Spleen (tissue), 11 donors: Measurements from ENCODE around the gene CUBN. TPM values are rescaled to one million over a fixed set of nuclear protein-coding genes. Genes with fewer than 3 reads are reported as not detected.

Source experiments
- DNase-seq: peaks from one replicate; pipeline ENCODE4 v3.0.0-alpha.2; 2020
- H3K27ac ChIP-seq, 8 donors: fragments of 200-600 bp; sonication (generic) in 7 of 8; 1 replicate in 4 of 8; 2 replicates in 4 of 8; pipeline versions ENCODE4 v1.5.0 to v1.8.0; 2016 to 2021; ENCODE audit warnings: inconsistent platforms in 4 of 8, mild to moderate bottlenecking in 4 of 8, moderate library complexity in 1 of 8
- H3K27me3 ChIP-seq, 7 donors: fragments of 200-600 bp; sonication (generic) in 6 of 7; replicated peaks in 1 of 7; 1 replicate in 4 of 7; 2 replicates in 3 of 7; pipeline versions ENCODE4 v1.5.0 to v1.8.0; 2016 to 2021; ENCODE audit warnings: inconsistent platforms in 3 of 7, mild to moderate bottlenecking in 1 of 7
- H3K36me3 ChIP-seq, 6 donors: fragments of 200-600 bp; sonication (generic) in 5 of 6; 1 replicate in 4 of 6; 2 replicates in 2 of 6; pipeline versions ENCODE4 v1.5.0 to v1.8.0; 2016 to 2021; ENCODE audit warnings: inconsistent platforms in 2 of 6
- H3K4me1 ChIP-seq, 6 donors: fragments of 200-600 bp; sonication (generic) in 5 of 6; 1 replicate in 3 of 6; 2 replicates in 3 of 6; pipeline versions ENCODE4 v1.5.0 to v1.8.0; 2016 to 2021; ENCODE audit warnings: inconsistent platforms in 3 of 6
- H3K4me3 ChIP-seq, 8 donors: fragments of 200-600 bp; sonication (generic) in 7 of 8; 1 replicate in 4 of 8; 2 replicates in 4 of 8; pipeline versions ENCODE4 v1.5.0 to v1.8.0; 2016 to 2021; ENCODE audit warnings: inconsistent platforms in 4 of 8, mild to moderate bottlenecking in 4 of 8, moderate library complexity in 2 of 8
- H3K9me3 ChIP-seq, 8 donors: fragments of 200-600 bp; sonication (generic) in 7 of 8; 1 replicate in 4 of 8; 2 replicates in 4 of 8; pipeline versions ENCODE4 v1.5.0 to v1.8.0; 2016 to 2021; ENCODE audit warnings: inconsistent platforms in 4 of 8
- POLR2A ChIP-seq, 3 donors: fragments of 450-650 bp; IDR thresholded peaks; one replicate each; pipeline ENCODE4 v1.5.1; 2017; ENCODE audit warnings: antibody characterized with exemption in 3 of 3, mild to moderate bottlenecking in 1 of 3
- POLR2AphosphoS5 ChIP-seq, 3 donors: sonication (generic); formaldehyde crosslinking; IDR thresholded peaks; one replicate each; pipeline ENCODE4 v1.5.1; 2017; ENCODE audit warnings: antibody characterized with exemption in 3 of 3
- WGBS, 5 donors: extraction: QIAGEN DNeasy Blood & Tissue Kit in 3 of 5; methylation state at CpG; one replicate each; pipeline versions ENCODE4 v1.1.5 to v1.1.7; 2013 to 2018; 5-methylcytosine and 5-hydroxymethylcytosine counted together
- intact Hi-C: fragments of 100-400 bp; cut with DNase I; formaldehyde crosslinking; loops from one replicate; pipeline ENCODE4 v1.15.0; 2023; ENCODE audit warnings: low total_unique reads
- polyA plus RNA-seq, 3 donors: library from polyadenylated mRNA; stranded (reverse); fragments of 200-250 nt; gene quantifications; one replicate each; pipeline ENCODE4 v1.2.1, GENCODE V29; 2013
- total RNA-seq, 7 donors: library from RNA; depleted of rRNA in 3 of 7; stranded (reverse); fragments of >200 nt in 3 of 7; fragmentation: NEBNext Ultra II Directional in 4 of 7; extraction: Animal tissue kit (Norgen Biotek cat#: 25700) in 4 of 7; gene quantifications; one replicate each; pipeline versions ENCODE4 v1.1.0 to v1.2.1, GENCODE V29; 2016 to 2021
- TF ChIP-seq, protein P1 (sequence below), 11 experiments: fragments of 200-600 bp in 7 of 11; fragments of 450-650 bp in 4 of 11; sonication (generic) in 4 of 11; IDR thresholded peaks in 8 of 11; conservative IDR thresholded peaks in 3 of 11; 1 replicate in 7 of 11; 2 replicates in 4 of 11; pipeline versions ENCODE4 v1.4.0 to v1.8.0; 2016 to 2021; ENCODE audit warnings: antibody characterized with exemption in 11 of 11, inconsistent platforms in 4 of 11, mild to moderate bottlenecking in 1 of 11
- donor health status: healthy with polysubstance abuse.
- donor health status: DM: no; HTN: no; CAD: no; lungs with moderate emphysema.
- donor health status: DM: no; HTN: no; CAD: no.
- donor health status: Bipolar disorder and iron deficiency.
- donor health status: healthy.
- donor health status: DM: no; HTN: no; CAD: no.
- donor health status: DM: yes; HTN: yes; CAD: no.

The CUBN gene
- total and polyA plus RNA-seq, 10 donors: 0.24 to 12.1 (median 5.4) TPM

DNA sequence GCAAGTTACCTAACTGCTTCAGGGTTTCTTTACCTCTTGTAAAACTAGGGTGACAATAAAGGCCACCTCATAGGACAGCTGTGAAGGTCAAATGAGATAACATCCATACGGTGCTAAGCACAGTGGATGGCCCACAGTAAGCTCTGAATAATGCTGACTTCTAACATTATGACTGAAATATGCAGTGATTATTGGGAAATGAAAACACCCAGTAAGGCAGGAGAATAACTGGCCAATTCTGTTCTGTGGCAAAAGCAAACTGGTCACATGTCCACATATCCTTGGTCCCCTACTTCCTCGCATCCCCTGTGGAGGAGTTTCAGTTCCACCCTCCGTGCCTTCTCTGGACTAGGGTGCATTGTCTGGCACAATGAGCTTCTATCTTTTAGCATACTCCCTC, 1.4 kb downstream of the CUBN start:
- peaks cover 0 to 16% (median 0%) of the 10 kb centered on the region in 6 donors for H3K4me1 ChIP-seq
- H3K27me3 ChIP-seq: no peaks in the 10 kb centered on the region
- no peaks in the 10 kb centered on the region for H3K9me3 ChIP-seq
- no peak for DNase-seq
- TF ChIP-seq POLR2AphosphoS5 (IDR thresholded peaks at IDR 0.05): no peak
- no peak for TF ChIP-seq POLR2A (IDR thresholded peaks at IDR 0.05)
- no peaks in the 10 kb centered on the region for H3K36me3 ChIP-seq
- no peak overlapping the region for H3K27ac ChIP-seq
- intact Hi-C loops: no loop called here
- WGBS, 5 donors: 69 to 90% (median 79%) methylated on average over 3 of the region's 3 CpGs
- no peak overlapping the region for H3K4me3 ChIP-seq

DNA sequence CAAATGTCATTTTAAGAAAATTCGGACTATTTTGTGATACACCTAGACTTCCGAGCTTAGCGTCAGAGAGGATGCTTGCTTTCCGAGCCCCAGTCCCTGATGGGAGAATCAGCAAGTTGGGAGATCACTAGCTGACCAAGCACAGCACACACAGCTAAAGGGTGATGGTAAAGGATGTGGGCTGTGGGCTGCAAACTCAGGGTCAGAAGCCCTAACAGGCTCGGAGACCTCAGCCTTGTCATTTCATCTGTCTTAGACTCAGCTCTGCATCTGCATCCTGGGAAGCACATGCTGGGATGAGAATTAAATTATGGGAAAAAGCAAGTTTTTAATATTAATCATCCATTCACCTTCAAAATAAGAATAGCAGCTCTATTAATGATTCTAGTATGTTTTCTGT, 3.3 kb downstream of the CUBN start:
- DNase-seq: no peak
- Histone ChIP-seq H3K36me3 (no peaks in the 10 kb centered on the region), H3K9me3 (no peaks in the 10 kb centered on the region), H3K27ac (no peak overlapping the region), H3K4me3 (no peak overlapping the region), H3K4me1 (peaks cover 0 to 4% (median 0%) of the 10 kb centered on the region in 6 donors), H3K27me3 (no peaks in the 10 kb centered on the region)
- 89 to 96% (median 92%) methylated on average over 5 of the region's 5 CpGs for WGBS, 5 donors
- intact Hi-C loops: no loop called here
- TF ChIP-seq POLR2AphosphoS5 (IDR thresholded peaks at IDR 0.05): no peak
- TF ChIP-seq POLR2A (IDR thresholded peaks at IDR 0.05): no peak
- TF ChIP-seq, protein P1, sequence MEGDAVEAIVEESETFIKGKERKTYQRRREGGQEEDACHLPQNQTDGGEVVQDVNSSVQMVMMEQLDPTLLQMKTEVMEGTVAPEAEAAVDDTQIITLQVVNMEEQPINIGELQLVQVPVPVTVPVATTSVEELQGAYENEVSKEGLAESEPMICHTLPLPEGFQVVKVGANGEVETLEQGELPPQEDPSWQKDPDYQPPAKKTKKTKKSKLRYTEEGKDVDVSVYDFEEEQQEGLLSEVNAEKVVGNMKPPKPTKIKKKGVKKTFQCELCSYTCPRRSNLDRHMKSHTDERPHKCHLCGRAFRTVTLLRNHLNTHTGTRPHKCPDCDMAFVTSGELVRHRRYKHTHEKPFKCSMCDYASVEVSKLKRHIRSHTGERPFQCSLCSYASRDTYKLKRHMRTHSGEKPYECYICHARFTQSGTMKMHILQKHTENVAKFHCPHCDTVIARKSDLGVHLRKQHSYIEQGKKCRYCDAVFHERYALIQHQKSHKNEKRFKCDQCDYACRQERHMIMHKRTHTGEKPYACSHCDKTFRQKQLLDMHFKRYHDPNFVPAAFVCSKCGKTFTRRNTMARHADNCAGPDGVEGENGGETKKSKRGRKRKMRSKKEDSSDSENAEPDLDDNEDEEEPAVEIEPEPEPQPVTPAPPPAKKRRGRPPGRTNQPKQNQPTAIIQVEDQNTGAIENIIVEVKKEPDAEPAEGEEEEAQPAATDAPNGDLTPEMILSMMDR (IDR thresholded peaks at IDR 0.05 in 8 of 11, conservative IDR thresholded peaks at IDR 0.05 in 3 of 11): no peak

DNA sequence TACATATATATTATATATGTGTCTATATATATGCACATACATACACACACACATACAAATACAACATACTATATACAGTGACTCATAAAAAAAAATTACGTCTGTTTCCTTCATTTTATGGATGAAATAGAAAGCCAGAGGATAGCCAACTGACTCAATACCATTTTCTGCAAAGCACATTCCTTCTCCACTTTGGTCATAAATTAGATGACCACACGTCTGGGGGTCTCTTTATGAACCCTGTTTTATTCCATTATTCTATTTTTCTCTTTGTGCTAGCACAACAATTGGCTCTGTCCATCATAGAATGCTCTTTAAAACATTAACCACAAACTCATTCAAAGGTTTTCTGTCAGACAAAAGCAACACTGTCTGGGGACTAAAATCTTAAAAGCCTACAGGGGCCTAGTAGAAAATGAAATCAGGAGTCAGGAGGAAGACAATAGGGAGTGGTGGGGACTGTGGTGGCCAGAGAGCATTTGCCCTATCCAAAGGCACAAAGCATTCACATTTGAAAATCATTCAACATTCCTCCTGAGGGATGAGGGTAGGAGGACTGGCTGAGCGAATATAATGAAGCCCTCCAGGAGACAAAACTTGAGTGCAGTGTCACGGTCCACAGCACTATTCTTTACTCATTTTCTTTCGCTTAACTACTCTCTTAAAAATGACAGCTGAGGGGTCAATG, 4.3 kb downstream of the CUBN start:
- 76 to 88% (median 80%) methylated on average over 5 of the region's 5 CpGs for WGBS, 5 donors
- intact Hi-C loops: no loop called here
- Histone ChIP-seq H3K36me3 (no peaks in the 10 kb centered on the region), H3K27ac (no peak overlapping the region), H3K4me1 (peaks cover 0 to 4% (median 0%) of the 10 kb centered on the region in 6 donors), H3K4me3 (no peak overlapping the region), H3K27me3 (no peaks in the 10 kb centered on the region), H3K9me3 (no peaks in the 10 kb centered on the region)
- DNase-seq: no peak
- TF ChIP-seq, protein P1 (IDR thresholded peaks at IDR 0.05 in 8 of 11, conservative IDR thresholded peaks at IDR 0.05 in 3 of 11): no peak
- no peak for TF ChIP-seq POLR2AphosphoS5 (IDR thresholded peaks at IDR 0.05)
- no peak for TF ChIP-seq POLR2A (IDR thresholded peaks at IDR 0.05)

DNA sequence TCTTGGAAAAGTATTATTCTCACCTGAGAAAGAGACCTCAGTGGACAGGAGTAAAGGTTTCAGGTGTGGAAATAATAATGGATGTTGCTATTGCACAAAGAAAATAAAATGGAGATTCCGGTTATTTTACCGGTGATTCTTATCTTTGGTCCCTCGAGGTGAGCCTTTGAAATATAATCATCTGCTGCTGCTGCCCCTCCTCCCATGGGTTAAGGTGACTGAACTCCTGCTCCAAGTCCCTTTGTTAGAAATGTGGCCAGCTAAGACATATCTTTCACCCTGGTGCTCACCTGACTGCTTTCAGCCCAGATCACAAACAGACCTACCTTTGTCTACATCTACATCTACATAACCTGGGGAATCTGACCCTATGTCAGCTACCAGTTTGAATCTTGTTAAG, 5.7 kb downstream of the CUBN start:
- Histone ChIP-seq H3K36me3 (no peaks in the 10 kb centered on the region), H3K27ac (no peak overlapping the region), H3K9me3 (no peaks in the 10 kb centered on the region), H3K4me1 (peaks cover 0 to 4% (median 0%) of the 10 kb centered on the region in 6 donors), H3K27me3 (no peaks in the 10 kb centered on the region), H3K4me3 (no peak overlapping the region)
- intact Hi-C loops: no loop called here
- TF ChIP-seq POLR2A (IDR thresholded peaks at IDR 0.05) (no peak), POLR2AphosphoS5 (IDR thresholded peaks at IDR 0.05) (no peak)
- TF ChIP-seq, protein P1 (IDR thresholded peaks at IDR 0.05 in 8 of 11, conservative IDR thresholded peaks at IDR 0.05 in 3 of 11): no peak
- no peak for DNase-seq
- 92 to 97% (median 94%) methylated on average over 3 of the region's 3 CpGs for WGBS, 5 donors
